Peyer's patch (tissue), 4 donors: ENCODE measurements around the gene AKNA.

Experiments
- CTCF ChIP-seq, 6 experiments: fragments of 450-650 bp in 4 of 6; fragments of 200-600 bp in 2 of 6; sonication (generic) in 1 of 6; IDR thresholded peaks; one replicate each; pipeline ENCODE4 v1.5.1; 2017 to 2019; ENCODE audit warnings: antibody characterized with exemption in 6 of 6, mild to moderate bottlenecking in 3 of 6, moderate library complexity in 1 of 6
- POLR2A ChIP-seq, 2 donors: fragments of 450-650 bp; IDR thresholded peaks; one replicate each; pipeline ENCODE4 v1.5.1; 2017; ENCODE audit warnings: antibody characterized with exemption in 2 of 2, mild to moderate bottlenecking in 2 of 2, moderate library complexity in 2 of 2

DNA sequence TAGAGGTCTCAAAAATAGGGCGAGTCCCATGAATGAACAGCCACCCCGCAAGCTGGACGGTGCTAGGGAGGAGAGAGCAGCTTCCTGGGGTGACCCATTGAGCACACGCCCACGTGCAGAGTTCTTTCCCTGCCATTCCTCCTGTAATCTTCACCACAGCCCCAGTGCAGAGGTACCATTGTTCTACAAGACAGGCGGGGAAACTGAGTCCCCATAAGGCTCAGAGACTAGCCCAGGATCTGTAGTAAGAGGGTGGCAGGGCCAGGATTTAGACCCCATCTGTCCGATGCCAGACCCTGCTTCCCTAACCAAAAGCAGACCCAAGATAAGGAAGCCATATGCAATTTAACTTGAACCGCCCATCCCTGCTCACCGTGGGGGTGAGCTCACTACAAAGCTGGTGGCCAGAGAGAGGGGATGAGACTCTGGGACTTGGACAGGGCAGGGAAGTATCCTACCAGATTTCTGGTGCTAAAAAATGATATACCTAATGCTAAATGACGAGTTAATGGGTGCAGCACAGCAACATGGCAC is 101.6 kb downstream of the AKNA start:
- no peak for TF ChIP-seq CTCF (IDR thresholded peaks at IDR 0.05)
- no peak for TF ChIP-seq POLR2A (IDR thresholded peaks at IDR 0.05)
